WERI-Rb-1 (cell line): ENCODE measurements around the gene DDX23.

ENCODE experiments used
- DNase-seq: peaks from one replicate; pipeline ENCODE4 v3.0.0-alpha.2; 2020
- H3K27ac ChIP-seq: fragments of 250-450 bp; sonication (Bioruptor Pico); 2 replicates; pipeline ENCODE4 v1.5.1; 2020; ENCODE audit warnings: mild to moderate bottlenecking, moderate library complexity
- H3K27me3 ChIP-seq: fragments of 250-450 bp; sonication (Bioruptor Pico); 2 replicates; pipeline ENCODE4 v1.5.1; 2021; ENCODE audit warnings: mild to moderate bottlenecking, low read depth, moderate library complexity; ENCODE audit not compliant: insufficient read depth, severe bottlenecking
- H3K36me3 ChIP-seq: fragments of 250-450 bp; sonication (Bioruptor Pico); 2 replicates; pipeline ENCODE4 v1.5.1; 2020; ENCODE audit warnings: mild to moderate bottlenecking, moderate library complexity
- H3K4me3 ChIP-seq: 2 replicates; pipeline ENCODE4 v1.5.1; 2011; ENCODE audit warnings: low read depth, mild to moderate bottlenecking, control low read depth, low read length
- H3K9me3 ChIP-seq: fragments of 250-450 bp; sonication (Bioruptor Pico); 2 replicates; pipeline ENCODE4 v1.5.1; 2021; ENCODE audit warnings: mild to moderate bottlenecking, moderate library complexity; ENCODE audit not compliant: severe bottlenecking
- TF ChIP-seq, protein P1 (sequence below): IDR thresholded peaks from 2 replicates; pipeline ENCODE4 v1.5.1; 2011; ENCODE audit warnings: low read depth, mild to moderate bottlenecking, control low read depth, inconsistent platforms, low read length

DDX23 gene

GRCh38 chr12:48889679-48890078, 37.7 kb upstream of the DDX23 start:
- Histone ChIP-seq H3K27ac (no peak overlapping the region), H3K27me3 (no peaks in the 10 kb centered on the region), H3K36me3 (no peaks in the 10 kb centered on the region), H3K9me3 (no peaks in the 10 kb centered on the region), H3K4me3 (no peak overlapping the region)
- DNase-seq, result no peak
- TF ChIP-seq, protein P1, sequence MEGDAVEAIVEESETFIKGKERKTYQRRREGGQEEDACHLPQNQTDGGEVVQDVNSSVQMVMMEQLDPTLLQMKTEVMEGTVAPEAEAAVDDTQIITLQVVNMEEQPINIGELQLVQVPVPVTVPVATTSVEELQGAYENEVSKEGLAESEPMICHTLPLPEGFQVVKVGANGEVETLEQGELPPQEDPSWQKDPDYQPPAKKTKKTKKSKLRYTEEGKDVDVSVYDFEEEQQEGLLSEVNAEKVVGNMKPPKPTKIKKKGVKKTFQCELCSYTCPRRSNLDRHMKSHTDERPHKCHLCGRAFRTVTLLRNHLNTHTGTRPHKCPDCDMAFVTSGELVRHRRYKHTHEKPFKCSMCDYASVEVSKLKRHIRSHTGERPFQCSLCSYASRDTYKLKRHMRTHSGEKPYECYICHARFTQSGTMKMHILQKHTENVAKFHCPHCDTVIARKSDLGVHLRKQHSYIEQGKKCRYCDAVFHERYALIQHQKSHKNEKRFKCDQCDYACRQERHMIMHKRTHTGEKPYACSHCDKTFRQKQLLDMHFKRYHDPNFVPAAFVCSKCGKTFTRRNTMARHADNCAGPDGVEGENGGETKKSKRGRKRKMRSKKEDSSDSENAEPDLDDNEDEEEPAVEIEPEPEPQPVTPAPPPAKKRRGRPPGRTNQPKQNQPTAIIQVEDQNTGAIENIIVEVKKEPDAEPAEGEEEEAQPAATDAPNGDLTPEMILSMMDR, result no peak

- Histone ChIP-seq H3K36me3 (no peaks in the 10 kb centered on the region), H3K27me3 (no peaks in the 10 kb centered on the region), H3K4me3 (no peak overlapping the region), H3K27ac (no peak overlapping the region), H3K9me3 (no peaks in the 10 kb centered on the region)
- TF ChIP-seq, protein P1, result no peak
- no peak for DNase-seq
These were observed 31.6 kb upstream of the DDX23 start for GRCh38 chr12:48883305-48884161.

DNA sequence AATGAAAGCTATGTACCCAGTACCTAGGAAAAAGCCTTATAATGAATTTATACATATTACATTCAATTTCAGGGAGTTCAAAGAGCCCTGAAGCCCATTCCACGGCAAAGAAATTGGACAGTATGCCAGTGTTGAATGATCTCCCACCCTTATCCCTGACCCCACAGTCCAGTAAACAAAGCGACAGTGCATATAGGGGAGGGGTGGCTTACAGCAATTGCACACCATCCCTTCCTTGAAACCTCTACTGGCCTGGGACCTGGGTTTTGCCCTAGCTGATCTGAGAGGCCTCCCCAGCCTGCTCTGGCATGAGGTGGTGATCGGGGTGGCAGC, 31.0 kb upstream of the DDX23 start:
- DNase-seq, result no peak
- Histone ChIP-seq H3K27ac (no peak overlapping the region), H3K4me3 (no peak overlapping the region), H3K9me3 (no peaks in the 10 kb centered on the region), H3K27me3 (no peaks in the 10 kb centered on the region), H3K36me3 (no peaks in the 10 kb centered on the region)
- TF ChIP-seq, protein P1, result no peak

DNA sequence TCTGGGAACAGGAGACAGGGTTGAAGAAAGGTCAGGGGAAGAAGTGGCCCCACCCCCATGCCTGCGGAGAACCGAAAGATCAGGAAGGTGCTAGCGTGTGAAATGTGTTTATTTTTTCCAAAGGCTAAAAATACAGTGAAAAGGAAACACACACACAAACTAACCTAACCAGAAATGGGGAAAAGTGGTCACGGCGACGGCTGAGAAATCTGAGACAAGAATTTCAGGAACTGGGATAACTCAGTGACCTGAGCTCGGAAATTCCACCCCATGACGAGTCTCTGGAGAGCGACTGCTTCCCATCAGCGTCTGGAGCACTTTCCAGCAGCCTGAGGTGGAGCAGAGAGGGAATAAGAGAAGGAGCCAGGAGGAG, 30.3 kb upstream of the DDX23 start:
- H3K27ac ChIP-seq, result no peak overlapping the region
- no peak overlapping the region for H3K4me3 ChIP-seq
- no peaks in the 10 kb centered on the region for H3K36me3 ChIP-seq
- TF ChIP-seq, protein P1, result no peak
- H3K27me3 ChIP-seq, result no peaks in the 10 kb centered on the region
- H3K9me3 ChIP-seq, result no peaks in the 10 kb centered on the region
- no peak for DNase-seq

- Histone ChIP-seq H3K4me3 (no peak overlapping the region), H3K36me3 (no peaks in the 10 kb centered on the region), H3K27me3 (no peaks in the 10 kb centered on the region), H3K27ac (no peak overlapping the region), H3K9me3 (no peaks in the 10 kb centered on the region)
- no peak for DNase-seq
- TF ChIP-seq, protein P1, result no peak
These were observed 29.8 kb upstream of the DDX23 start for GRCh38 chr12:48881686-48882314.
